Germinal center (tissue), 1 donor: Measurements from ENCODE around the gene LMTK3.
A peak's percentile ranks its signal among the peaks of the same experiment; 100 is the strongest.
"Not testable (repeated sequence)": the region's sequence is repeated elsewhere in the genome, so short reads cannot be mapped to it uniquely, and the experiment has no call there.

Experiments used
- DNase-seq: peaks from one replicate; pipeline ENCODE4 v3.0.0; 2012; ENCODE audit warnings: mixed read lengths, low spot score

LMTK3 gene

GRCh38 chr19:48540110-48540509 is 28.5 kb upstream of the LMTK3 start:
- DNase-seq = no peak

- DNase-seq = no peak
Measured at GRCh38 chr19:48539503-48540096, 28.0 kb upstream of the LMTK3 start.

- DNase-seq = not testable (repeated sequence)
Measured at GRCh38 chr19:48538057-48538456, 26.4 kb upstream of the LMTK3 start.

GRCh38 chr19:48537541-48537940 is 25.9 kb upstream of the LMTK3 start:
- DNase-seq = no peak

GRCh38 chr19:48533770-48534169 is 22.1 kb upstream of the LMTK3 start:
- no peak for DNase-seq

- no peak for DNase-seq
Measured at GRCh38 chr19:48530770-48531169, 19.1 kb upstream of the LMTK3 start.

- no peak for DNase-seq
Measured at GRCh38 chr19:48530066-48530720, 18.6 kb upstream of the LMTK3 start.

- DNase-seq = no peak
Measured at GRCh38 chr19:48529156-48529555, 17.5 kb upstream of the LMTK3 start.

GRCh38 chr19:48524732-48525131 is 13.1 kb upstream of the LMTK3 start:
- DNase-seq = no peak

GRCh38 chr19:48524221-48524620 is 12.6 kb upstream of the LMTK3 start:
- no peak for DNase-seq

GRCh38 chr19:48520134-48520533 is 8.5 kb upstream of the LMTK3 start:
- DNase-seq = no peak

- DNase-seq = not testable (repeated sequence)
Measured at GRCh38 chr19:48519426-48519825, 7.8 kb upstream of the LMTK3 start.

GRCh38 chr19:48518207-48518606 is 6.6 kb upstream of the LMTK3 start:
- no peak for DNase-seq

- DNase-seq = no peak
Measured at GRCh38 chr19:48516536-48516935, 4.9 kb upstream of the LMTK3 start.

- no peak for DNase-seq
Measured at GRCh38 chr19:48514123-48514458, 2.5 kb upstream of the LMTK3 start.

- DNase-seq = peak; percentile 82
Measured at GRCh38 chr19:48513289-48514122, 1.9 kb upstream of the LMTK3 start.

- DNase-seq = no peak
Measured at GRCh38 chr19:48512504-48513288, 1.1 kb upstream of the LMTK3 start.

- DNase-seq = no peak
Measured at GRCh38 chr19:48511321-48511731, 309 bp downstream of the LMTK3 start.

GRCh38 chr19:48510421-48511268 is 990 bp downstream of the LMTK3 start:
- DNase-seq = peak; percentile 68

GRCh38 chr19:48509467-48510194 is 2.0 kb downstream of the LMTK3 start:
- DNase-seq = no peak
